ENCODE measurements around the gene CHMP2A. TPM values are rescaled to one million over a fixed set of nuclear protein-coding genes. Genes with fewer than 3 reads are reported as not detected.

Gene CHMP2A
- total RNA-seq, 1 donor from 2014 or later: 108 TPM

- Mint-ChIP-seq H3K4me3 (ENCODE audit: unreplicated experiment) (no peak overlapping the region), H3K27me3 (ENCODE audit: unreplicated experiment) (peaks cover 3% of the 10 kb centered on the region), H3K36me3 (ENCODE audit: unreplicated experiment) (no peaks in the 10 kb centered on the region), H3K27ac (ENCODE audit: unreplicated experiment) (no peak overlapping the region), H3K4me1 (ENCODE audit: low read depth, unreplicated experiment) (peaks cover 8% of the 10 kb centered on the region), H3K9me3 (ENCODE audit: unreplicated experiment) (peaks cover 1% of the 10 kb centered on the region)
- TF ChIP-seq, protein P1, sequence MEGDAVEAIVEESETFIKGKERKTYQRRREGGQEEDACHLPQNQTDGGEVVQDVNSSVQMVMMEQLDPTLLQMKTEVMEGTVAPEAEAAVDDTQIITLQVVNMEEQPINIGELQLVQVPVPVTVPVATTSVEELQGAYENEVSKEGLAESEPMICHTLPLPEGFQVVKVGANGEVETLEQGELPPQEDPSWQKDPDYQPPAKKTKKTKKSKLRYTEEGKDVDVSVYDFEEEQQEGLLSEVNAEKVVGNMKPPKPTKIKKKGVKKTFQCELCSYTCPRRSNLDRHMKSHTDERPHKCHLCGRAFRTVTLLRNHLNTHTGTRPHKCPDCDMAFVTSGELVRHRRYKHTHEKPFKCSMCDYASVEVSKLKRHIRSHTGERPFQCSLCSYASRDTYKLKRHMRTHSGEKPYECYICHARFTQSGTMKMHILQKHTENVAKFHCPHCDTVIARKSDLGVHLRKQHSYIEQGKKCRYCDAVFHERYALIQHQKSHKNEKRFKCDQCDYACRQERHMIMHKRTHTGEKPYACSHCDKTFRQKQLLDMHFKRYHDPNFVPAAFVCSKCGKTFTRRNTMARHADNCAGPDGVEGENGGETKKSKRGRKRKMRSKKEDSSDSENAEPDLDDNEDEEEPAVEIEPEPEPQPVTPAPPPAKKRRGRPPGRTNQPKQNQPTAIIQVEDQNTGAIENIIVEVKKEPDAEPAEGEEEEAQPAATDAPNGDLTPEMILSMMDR (IDR thresholded peaks at IDR 0.05; ENCODE audit: partially characterized antibody, unreplicated experiment): no peak
- no peak for DNase-seq
Measured at GRCh38 chr19:58529405-58529804, 25.5 kb downstream of the CHMP2A start.

DNA sequence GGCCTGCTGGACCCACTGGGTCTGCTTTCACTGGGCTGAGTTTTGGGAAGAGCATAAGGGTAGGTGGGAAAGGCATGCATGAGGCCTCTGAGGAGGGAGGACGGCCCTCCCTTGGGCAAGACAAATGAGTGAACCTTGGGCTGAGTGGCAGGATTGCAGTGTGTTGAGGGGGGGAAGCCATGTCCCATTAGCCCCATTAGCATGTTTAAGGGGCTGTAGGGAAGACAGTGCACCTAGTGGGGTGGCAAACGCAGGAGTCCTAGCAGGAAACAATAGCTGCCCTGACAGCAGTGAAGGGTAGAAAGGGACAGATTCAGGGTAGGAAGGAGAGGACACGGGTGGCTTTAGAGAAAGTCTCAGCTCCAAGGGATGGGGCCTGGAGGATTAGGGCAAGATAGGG, 32.2 kb downstream of the CHMP2A start:
- no peak for DNase-seq
- peak overlapping the region; percentile 42 for H3K4me3 Mint-ChIP-seq (ENCODE audit: unreplicated experiment)
- peaks cover 22% of the 10 kb centered on the region for H3K27me3 Mint-ChIP-seq (ENCODE audit: unreplicated experiment)
- no peaks in the 10 kb centered on the region for H3K36me3 Mint-ChIP-seq (ENCODE audit: unreplicated experiment)
- H3K9me3 Mint-ChIP-seq (ENCODE audit: unreplicated experiment): peaks cover 12% of the 10 kb centered on the region
- peaks cover 10% of the 10 kb centered on the region for H3K4me1 Mint-ChIP-seq (ENCODE audit: low read depth, unreplicated experiment)
- TF ChIP-seq, protein P1 (IDR thresholded peaks at IDR 0.05; ENCODE audit: partially characterized antibody, unreplicated experiment): no peak
- peak overlapping the region; percentile 12 for H3K27ac Mint-ChIP-seq (ENCODE audit: unreplicated experiment)

GRCh38 chr19:58521651-58522050, 33.3 kb downstream of the CHMP2A start:
- H3K27me3 Mint-ChIP-seq (ENCODE audit: unreplicated experiment): peaks cover 23% of the 10 kb centered on the region
- DNase-seq: no peak
- TF ChIP-seq, protein P1 (IDR thresholded peaks at IDR 0.05; ENCODE audit: partially characterized antibody, unreplicated experiment): no peak
- H3K36me3 Mint-ChIP-seq (ENCODE audit: unreplicated experiment): no peaks in the 10 kb centered on the region
- H3K9me3 Mint-ChIP-seq (ENCODE audit: unreplicated experiment): peaks cover 12% of the 10 kb centered on the region
- H3K27ac Mint-ChIP-seq (ENCODE audit: unreplicated experiment): peak overlapping the region; percentile 46
- H3K4me3 Mint-ChIP-seq (ENCODE audit: unreplicated experiment): peak overlapping the region; percentile 46
- peaks cover 10% of the 10 kb centered on the region for H3K4me1 Mint-ChIP-seq (ENCODE audit: low read depth, unreplicated experiment)

- Mint-ChIP-seq H3K4me1 (ENCODE audit: low read depth, unreplicated experiment) (peaks cover 19% of the 10 kb centered on the region), H3K9me3 (ENCODE audit: unreplicated experiment) (peaks cover 15% of the 10 kb centered on the region), H3K27ac (ENCODE audit: unreplicated experiment) (peak overlapping the region; percentile 100), H3K27me3 (ENCODE audit: unreplicated experiment) (peaks cover 29% of the 10 kb centered on the region), H3K36me3 (ENCODE audit: unreplicated experiment) (no peaks in the 10 kb centered on the region), H3K4me3 (ENCODE audit: unreplicated experiment) (peak overlapping the region; percentile 100)
- DNase-seq: no peak
- TF ChIP-seq, protein P1 (IDR thresholded peaks at IDR 0.05; ENCODE audit: partially characterized antibody, unreplicated experiment): no peak
Measured at GRCh38 chr19:58520257-58520599, 34.7 kb downstream of the CHMP2A start.

DNA sequence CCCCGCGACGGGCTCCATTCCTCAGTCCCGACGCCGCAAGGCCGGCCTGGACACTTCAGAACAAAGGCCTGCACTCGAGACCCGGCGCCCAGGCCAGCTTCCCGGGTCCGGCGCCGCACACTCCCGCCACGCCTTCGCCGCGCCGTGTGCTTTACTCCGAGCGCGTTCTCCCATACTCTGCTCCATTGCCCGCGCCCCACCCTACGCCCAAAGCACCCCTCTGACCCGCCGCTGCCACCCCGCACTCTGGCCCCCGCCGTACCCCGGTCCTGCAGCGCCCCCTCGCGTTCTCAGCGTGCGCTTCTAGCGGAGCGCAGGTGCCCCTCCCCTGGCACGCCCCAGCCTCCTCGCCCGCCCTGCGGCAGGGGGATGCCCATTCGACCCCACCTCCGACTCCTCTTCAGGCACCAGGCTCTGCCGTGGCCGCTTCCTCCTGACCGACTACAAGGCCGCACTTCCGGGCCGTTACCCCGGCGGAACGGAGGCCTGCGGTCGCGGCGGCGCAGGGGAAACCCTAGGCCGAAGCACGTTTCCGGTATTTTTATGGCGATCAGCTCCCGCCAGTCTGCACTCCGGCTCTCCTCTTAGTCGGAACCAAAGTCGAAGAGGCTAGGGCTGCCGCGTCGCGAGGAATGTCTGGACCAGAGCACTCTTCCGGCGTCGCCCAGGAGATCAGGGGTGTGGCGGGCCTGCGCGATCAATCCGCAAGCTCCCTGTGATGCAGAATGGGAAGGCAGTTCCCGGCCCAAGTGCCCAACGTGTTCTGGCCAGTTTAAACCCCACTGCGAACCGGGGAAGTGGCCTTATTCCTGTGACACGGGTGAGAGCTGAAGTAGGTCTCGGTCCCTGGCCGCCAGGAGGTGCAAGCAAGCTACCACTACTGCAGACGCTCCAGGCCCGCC, 35.3 kb downstream of the CHMP2A start, which contains the start of gene ZBTB45:
ZBTB45 (minus strand) TSS at position 456 of the 902 bp plus-strand sequence. CDS start 2,137 bp downstream, outside the sequence.
- Mint-ChIP-seq H3K4me1 (ENCODE audit: low read depth, unreplicated experiment) (peaks cover 19% of the 10 kb centered on the region), H3K27me3 (ENCODE audit: unreplicated experiment) (peaks cover 30% of the 10 kb centered on the region), H3K27ac (ENCODE audit: unreplicated experiment) (peak within 1 kb of the TSS; percentile 100), H3K36me3 (ENCODE audit: unreplicated experiment) (no peaks in the 10 kb centered on the region), H3K9me3 (ENCODE audit: unreplicated experiment) (peaks cover 15% of the 10 kb centered on the region), H3K4me3 (ENCODE audit: unreplicated experiment) (peak within 1 kb of the TSS; percentile 100)
- TF ChIP-seq, protein P1 (IDR thresholded peaks at IDR 0.05; ENCODE audit: partially characterized antibody, unreplicated experiment): peak; percentile 80
- peak; percentile 95 for DNase-seq

Data from glutamatergic neuron (in vitro differentiated cells).